22Rv1 (cell line): ENCODE measurements around the gene TRANK1.
A peak's percentile ranks its signal among the peaks of the same experiment; 100 is the strongest.

Experiments
- H3K27ac ChIP-seq: fragments of 450-650 bp; 2 replicates; pipeline ENCODE4 v1.5.1; 2017
- CTCF ChIP-seq: fragments of 450-650 bp; IDR thresholded peaks from 2 replicates; pipeline ENCODE4 v1.5.1; 2017; ENCODE audit warnings: mild to moderate bottlenecking
- ZFX ChIP-seq: fragments of 450-650 bp; IDR thresholded peaks from 2 replicates; pipeline ENCODE4 v1.6.1; 2017; ENCODE audit warnings: antibody characterized with exemption, borderline replicate concordance

The TRANK1 gene

GRCh38 chr3:36815375-36815774 is 129.5 kb downstream of the TRANK1 start:
- H3K27ac ChIP-seq, result no peak overlapping the region
- TF ChIP-seq CTCF (no peak), ZFX (no peak)

- no peak for TF ChIP-seq ZFX
- TF ChIP-seq CTCF, result peak; percentile 20; the same call in 1 of the 2 replicates
- no peak overlapping the region for H3K27ac ChIP-seq
Measured at GRCh38 chr3:36814776-36815175, 130.1 kb downstream of the TRANK1 start.

GRCh38 chr3:36814066-36814717 is 130.7 kb downstream of the TRANK1 start:
- no peak overlapping the region for H3K27ac ChIP-seq
- TF ChIP-seq ZFX (no peak), CTCF (no peak)

GRCh38 chr3:36813305-36813704 is 131.5 kb downstream of the TRANK1 start:
- TF ChIP-seq ZFX (no peak), CTCF (no peak)
- H3K27ac ChIP-seq, result no peak overlapping the region

GRCh38 chr3:36812240-36812639 is 132.6 kb downstream of the TRANK1 start:
- no peak for TF ChIP-seq CTCF
- no peak for TF ChIP-seq ZFX
- H3K27ac ChIP-seq, result no peak overlapping the region

GRCh38 chr3:36811768-36812167 is 133.1 kb downstream of the TRANK1 start:
- TF ChIP-seq ZFX (no peak), CTCF (no peak)
- H3K27ac ChIP-seq, result no peak overlapping the region

- TF ChIP-seq CTCF, result no peak
- TF ChIP-seq ZFX, result no peak
- H3K27ac ChIP-seq, result no peak overlapping the region
Measured at GRCh38 chr3:36804295-36805055, 140.4 kb downstream of the TRANK1 start.
